Activated CD4-positive, alpha-beta memory T cell treated with anti-CD3 and anti-CD28 coated beads for 36 hours (primary cell): ENCODE data around the gene PLPP2. TPM values are rescaled to one million over a fixed set of nuclear protein-coding genes. Genes with fewer than 3 reads are reported as not detected.
A peak's percentile ranks its signal among the peaks of the same experiment; 100 is the strongest.

Experiments used
- CTCF ChIA-PET: fragments of 350-600 bp; sonication (Branson Sonifier 250); formaldehyde crosslinking; loops from one replicate; lab custom pipeline; 2021; ENCODE audit warnings: antibody characterized with exemption, inconsistent platforms; lab: Charles Lee
- POLR2A ChIA-PET: fragments of 350-600 bp; sonication (Branson Sonifier 250); formaldehyde crosslinking; loops from one replicate; lab custom pipeline; 2021; ENCODE audit warnings: antibody characterized with exemption; lab: Charles Lee
- DNase-seq: peaks from one replicate; pipeline ENCODE4 v3.0.0-alpha.2; 2020
- H3K27ac Mint-ChIP-seq: one replicate; pipeline ENCODE4 v1.8.0; 2021; ENCODE audit warnings: mixed read lengths
- H3K27me3 Mint-ChIP-seq: one replicate; pipeline ENCODE4 v1.8.0; 2021; ENCODE audit warnings: mixed read lengths
- H3K36me3 Mint-ChIP-seq: one replicate; pipeline ENCODE4 v1.8.0; 2021; ENCODE audit warnings: mixed read lengths
- H3K4me1 Mint-ChIP-seq: one replicate; pipeline ENCODE4 v1.8.0; 2021; ENCODE audit warnings: low read depth, mixed read lengths
- H3K4me3 Mint-ChIP-seq: one replicate; pipeline ENCODE4 v1.8.0; 2021; ENCODE audit warnings: mild to moderate bottlenecking, mixed read lengths
- H3K9me3 Mint-ChIP-seq: one replicate; pipeline ENCODE4 v1.8.0; 2021; ENCODE audit warnings: mixed read lengths
- intact Hi-C: fragments of 100-400 bp; cut with micrococcal nuclease; formaldehyde crosslinking; loops from one replicate; pipeline ENCODE4 v1.15.1; 2023
- total RNA-seq, 2 experiments: library from RNA; stranded (reverse); gene quantifications; one replicate each; pipeline ENCODE4 v1.2.3, GENCODE V29; 2021

Gene PLPP2
- total RNA-seq, 2 experiments from 2014 or later, result 0.51 to 0.67 TPM

DNA sequence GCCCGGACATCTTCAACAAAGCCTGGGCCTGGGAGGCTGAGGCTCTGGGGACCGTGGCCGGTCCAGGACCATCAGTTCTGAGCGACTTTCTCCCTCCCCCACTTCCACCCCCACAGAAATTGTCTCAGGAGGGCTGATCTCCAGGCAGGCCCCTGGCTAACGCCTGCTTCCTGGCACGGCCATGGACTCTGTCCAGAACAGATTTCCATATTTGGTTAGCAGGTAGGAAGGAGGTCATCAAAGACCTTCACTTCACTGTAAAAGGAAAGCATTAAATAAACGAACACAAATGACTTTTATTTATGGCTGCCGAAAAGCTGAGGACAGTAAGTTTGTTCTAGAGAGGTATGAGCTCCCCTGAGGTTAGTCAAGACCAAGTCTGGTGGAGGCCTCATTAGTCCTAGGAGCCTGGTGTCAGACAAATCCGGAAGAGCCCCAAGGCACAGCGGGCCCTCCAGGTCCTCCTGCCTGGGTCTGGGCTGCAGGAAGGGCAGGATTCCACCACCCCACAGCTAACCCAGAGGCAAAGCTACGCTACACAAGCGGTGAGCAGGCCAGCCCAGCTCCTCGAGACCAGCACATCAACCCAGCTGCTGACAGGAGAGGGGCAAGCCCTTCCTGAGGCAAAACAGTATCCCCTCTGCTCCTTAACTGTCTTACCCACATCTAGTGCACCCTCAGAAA is 4.6 kb upstream of the PLPP2 start:
- no peak for DNase-seq
- CTCF ChIA-PET, result interaction anchor here (0.6 to 1.2 kb wide), 4 partner anchors 22 to 215 kb away, joined by 3 to 4 read pairs (median 3); no protein-coding TSS in a partner anchor
- Mint-ChIP-seq H3K27ac (no peak overlapping the region), H3K36me3 (no peaks in the 10 kb centered on the region), H3K9me3 (no peaks in the 10 kb centered on the region), H3K27me3 (peaks cover 36% of the 10 kb centered on the region), H3K4me1 (peaks cover 8% of the 10 kb centered on the region), H3K4me3 (no peak overlapping the region)
- POLR2A ChIA-PET, result no interaction called here
- intact Hi-C loops, result no loop called here

DNA sequence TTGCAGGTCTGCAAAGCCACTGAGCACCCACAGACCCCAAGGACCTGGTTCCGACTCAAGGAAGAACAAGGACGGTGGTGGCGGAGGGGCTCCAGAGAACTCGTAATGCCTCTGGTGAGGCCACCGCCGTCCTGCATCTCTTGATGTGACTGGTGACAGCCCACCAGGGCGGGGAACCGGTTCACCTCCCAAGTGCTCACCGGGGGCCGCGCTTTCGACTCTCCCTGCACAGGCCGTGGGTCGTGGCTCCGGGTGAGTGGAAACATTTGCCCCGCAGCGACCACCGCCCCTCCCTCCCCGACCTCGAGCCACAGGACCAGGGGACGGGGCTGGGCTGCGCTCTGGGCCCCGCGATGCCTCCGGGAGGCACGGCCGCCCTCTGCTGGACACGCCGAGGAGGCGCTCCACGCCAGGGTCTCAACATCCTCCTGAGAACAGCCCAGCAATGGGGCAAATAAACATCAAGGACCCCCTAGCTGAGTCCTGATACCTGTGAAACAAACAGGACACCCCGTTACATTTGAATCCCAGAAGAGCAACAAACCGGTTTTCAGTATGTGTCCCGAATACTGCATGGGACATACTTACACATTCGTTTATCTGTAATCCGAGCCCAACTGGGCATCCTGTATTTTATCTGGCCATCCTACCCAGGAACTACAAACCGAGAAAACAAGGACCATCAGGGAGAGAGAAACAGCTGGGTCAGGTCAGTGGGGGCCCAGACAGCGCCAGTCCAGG is 3.9 kb upstream of the PLPP2 start:
- intact Hi-C loops, result no loop called here
- Mint-ChIP-seq H3K36me3 (no peaks in the 10 kb centered on the region), H3K9me3 (no peaks in the 10 kb centered on the region), H3K27me3 (peaks cover 39% of the 10 kb centered on the region), H3K4me1 (peaks cover 12% of the 10 kb centered on the region), H3K4me3 (no peak overlapping the region), H3K27ac (no peak overlapping the region)
- peak; percentile 56 for DNase-seq
- ChIA-PET POLR2A (no interaction called here), CTCF (interaction anchor here (0.8 to 1.2 kb wide), 5 partner anchors 23 to 216 kb away, joined by 3 to 5 read pairs (median 4); no protein-coding TSS in a partner anchor)

DNA sequence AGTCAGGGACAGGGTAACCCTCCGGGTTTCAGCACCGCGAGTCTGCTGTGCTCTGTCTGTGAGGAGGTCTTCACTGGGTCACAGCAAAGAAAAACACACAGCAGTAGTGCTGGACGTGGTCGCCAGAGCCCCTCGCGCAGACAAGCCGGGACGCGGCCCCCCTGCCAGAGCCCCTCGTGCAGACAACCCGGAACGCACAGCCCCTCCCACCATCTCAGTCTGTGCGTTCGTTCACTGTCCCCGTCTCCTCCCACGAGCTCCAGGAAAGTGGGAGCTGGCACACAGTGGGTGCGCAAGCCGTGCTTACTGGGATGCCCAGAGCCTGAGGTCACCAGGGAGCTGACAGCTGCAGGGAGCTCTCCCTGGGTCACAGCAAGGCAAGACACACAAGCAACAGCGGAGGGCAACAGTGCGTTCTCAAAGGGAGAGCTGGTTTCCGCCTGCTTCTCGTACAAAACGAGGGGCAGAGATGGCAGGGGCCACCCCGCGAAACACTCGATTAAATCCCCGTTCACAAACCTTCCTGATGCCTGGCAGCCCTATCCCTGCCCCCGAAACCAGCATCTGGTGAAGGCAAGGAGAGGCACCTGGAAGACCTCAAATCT is 3.2 kb upstream of the PLPP2 start:
- Mint-ChIP-seq H3K27ac (no peak overlapping the region), H3K27me3 (peaks cover 44% of the 10 kb centered on the region), H3K9me3 (no peaks in the 10 kb centered on the region), H3K4me1 (peaks cover 14% of the 10 kb centered on the region), H3K4me3 (no peak overlapping the region), H3K36me3 (no peaks in the 10 kb centered on the region)
- DNase-seq, result no peak
- intact Hi-C loops, result no loop called here
- ChIA-PET POLR2A (no interaction called here), CTCF (interaction anchor here (0.9 to 1.2 kb wide), 4 partner anchors 22 to 216 kb away, joined by 3 to 5 read pairs (median 4); no protein-coding TSS in a partner anchor)

DNA sequence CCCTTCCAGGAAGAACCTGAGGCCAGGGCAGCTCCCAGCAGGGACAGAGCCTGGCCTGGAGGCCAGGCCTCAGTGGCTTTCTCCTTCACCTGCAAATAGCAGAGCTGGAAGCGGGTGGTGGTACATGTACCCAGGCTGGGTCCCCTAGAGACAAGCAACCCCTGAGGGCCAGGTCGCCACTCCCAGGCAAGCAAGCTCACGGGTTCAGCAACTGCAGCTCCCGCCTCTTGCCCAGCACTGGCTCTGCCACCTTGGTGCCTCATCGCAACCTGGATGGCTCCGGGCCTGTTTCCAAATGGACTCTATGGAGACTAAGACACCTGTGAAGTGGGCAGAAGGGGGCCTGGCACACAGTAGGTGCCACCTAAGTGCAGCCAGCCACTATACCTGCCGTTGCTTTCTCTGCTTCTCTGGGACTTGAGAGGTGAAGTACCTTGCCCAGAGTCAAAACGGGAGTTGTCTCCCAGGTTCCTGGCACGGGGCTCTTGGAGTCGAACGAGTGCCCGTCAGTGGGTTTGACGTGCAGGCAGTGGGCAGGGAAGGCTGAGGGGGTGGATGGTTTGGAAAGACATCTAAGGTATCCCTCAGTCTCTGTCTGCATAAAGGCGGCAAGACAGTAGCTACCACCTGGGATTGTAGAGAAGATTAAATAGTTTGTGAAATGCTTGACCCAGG is 2.4 kb upstream of the PLPP2 start:
- POLR2A ChIA-PET, result no interaction called here
- intact Hi-C loops, result no loop called here
- CTCF ChIA-PET, result interaction anchor here (1.1 to 1.2 kb wide), 2 partner anchors 27 to 217 kb away, joined by 3 to 5 read pairs; no protein-coding TSS in a partner anchor
- DNase-seq, result no peak
- Mint-ChIP-seq H3K27me3 (peaks cover 51% of the 10 kb centered on the region), H3K27ac (no peak overlapping the region), H3K36me3 (no peaks in the 10 kb centered on the region), H3K4me3 (no peak overlapping the region), H3K9me3 (no peaks in the 10 kb centered on the region), H3K4me1 (peaks cover 14% of the 10 kb centered on the region)

DNA sequence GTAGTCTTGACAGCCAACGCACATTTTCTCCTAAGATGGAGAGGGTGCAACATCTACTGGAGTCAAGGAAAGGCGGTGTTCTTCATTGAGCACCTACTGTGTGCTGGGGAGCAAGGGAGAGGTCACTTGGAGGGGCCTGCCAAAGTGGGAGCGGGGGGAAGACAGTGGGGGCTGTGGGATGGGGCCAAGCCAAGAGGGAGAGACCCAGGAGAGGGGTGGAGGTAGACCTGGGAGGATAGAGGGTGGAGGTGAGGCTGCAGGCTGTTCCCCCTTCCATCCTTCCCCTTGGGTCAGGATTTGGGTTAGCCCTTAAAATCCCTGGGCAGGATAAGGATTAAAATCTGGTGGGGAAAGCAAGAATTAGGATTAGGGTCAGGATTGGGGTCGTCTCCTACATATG is 1.7 kb upstream of the PLPP2 start:
- no peaks in the 10 kb centered on the region for H3K9me3 Mint-ChIP-seq
- no peak overlapping the region for H3K27ac Mint-ChIP-seq
- peaks cover 55% of the 10 kb centered on the region for H3K27me3 Mint-ChIP-seq
- POLR2A ChIA-PET, result no interaction called here
- no peak for DNase-seq
- H3K4me1 Mint-ChIP-seq, result peaks cover 14% of the 10 kb centered on the region
- CTCF ChIA-PET, result interaction anchor here (0.9 kb wide), 1 partner anchor 9 kb away, joined by 3 read pairs; no protein-coding TSS in a partner anchor
- no peak overlapping the region for H3K4me3 Mint-ChIP-seq
- intact Hi-C loops, result no loop called here
- no peaks in the 10 kb centered on the region for H3K36me3 Mint-ChIP-seq

DNA sequence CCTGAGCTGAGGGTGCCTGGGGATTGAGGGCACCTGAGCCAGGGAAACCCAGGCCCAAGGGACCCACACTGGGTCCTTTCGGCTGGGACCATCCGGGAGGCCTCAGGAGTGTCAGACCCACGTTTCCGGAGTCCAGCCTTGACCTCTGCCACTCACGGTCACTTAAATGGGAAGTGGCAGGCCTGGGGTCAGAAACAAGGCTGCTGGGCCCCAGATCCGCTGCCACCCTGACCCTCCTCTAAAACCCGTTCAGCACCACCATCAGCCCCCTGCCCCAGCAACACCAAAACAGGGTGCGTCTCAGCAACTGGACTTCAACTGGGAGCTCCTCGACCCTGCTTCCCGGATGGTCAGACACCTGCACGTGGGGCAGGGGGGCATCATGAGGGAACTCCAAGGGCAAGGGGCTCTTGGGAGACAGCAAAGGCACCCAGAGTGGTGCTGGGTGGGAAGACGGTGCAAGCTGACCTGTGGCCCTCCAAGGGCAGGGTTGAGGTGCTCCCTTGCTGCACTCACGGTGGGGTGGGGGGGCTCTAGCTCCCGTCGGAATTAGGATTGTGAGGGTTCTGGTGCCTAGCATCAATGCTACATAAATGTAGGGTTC is 1.2 kb upstream of the PLPP2 start:
- Mint-ChIP-seq H3K4me1 (peaks cover 14% of the 10 kb centered on the region), H3K36me3 (no peaks in the 10 kb centered on the region), H3K9me3 (no peaks in the 10 kb centered on the region), H3K27ac (no peak overlapping the region), H3K27me3 (peaks cover 56% of the 10 kb centered on the region), H3K4me3 (no peak overlapping the region)
- DNase-seq, result no peak
- CTCF ChIA-PET, result interaction anchor here (0.9 kb wide), 1 partner anchor 9 kb away, joined by 3 read pairs; no protein-coding TSS in a partner anchor
- POLR2A ChIA-PET, result no interaction called here
- intact Hi-C loops, result no loop called here

DNA sequence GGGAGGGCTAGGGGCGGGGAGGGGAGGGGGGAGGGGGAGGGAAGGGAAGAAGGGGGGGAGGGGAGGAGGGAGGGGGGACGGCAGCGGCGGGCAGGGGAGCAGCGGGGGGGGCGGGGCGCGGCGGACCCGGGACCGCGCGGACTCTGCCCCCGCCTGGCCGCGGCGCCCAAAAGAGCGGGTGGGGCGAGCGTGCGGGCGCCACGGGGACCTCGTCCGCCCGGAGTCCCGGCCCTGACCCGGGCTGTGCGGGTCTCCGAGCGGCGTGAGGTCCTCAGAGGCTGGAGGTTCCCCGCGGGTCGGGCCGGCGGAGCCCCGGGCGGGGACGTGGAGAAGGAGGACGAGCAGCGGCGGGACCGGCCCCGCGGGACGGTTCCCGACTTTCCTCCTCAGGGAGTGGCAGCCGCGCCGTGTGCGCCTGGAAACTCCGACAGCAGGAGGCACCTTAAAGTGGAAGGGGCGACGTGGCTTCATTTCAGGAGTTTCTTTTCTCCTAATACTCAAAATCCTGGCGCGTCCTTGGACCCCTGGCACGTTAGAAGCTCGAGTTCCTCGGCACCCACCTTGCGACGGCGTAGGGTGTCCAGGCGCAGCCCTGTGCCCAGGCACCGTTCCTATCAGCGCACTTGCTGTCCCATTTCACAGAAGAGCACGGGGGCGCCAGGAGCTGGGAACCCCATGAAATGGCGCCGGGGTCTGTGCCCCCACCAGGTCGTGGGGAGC is 518 bp upstream of the PLPP2 start:
- no peak for DNase-seq
- H3K9me3 Mint-ChIP-seq, result no peaks in the 10 kb centered on the region
- H3K4me3 Mint-ChIP-seq, result no peak overlapping the region
- peaks cover 56% of the 10 kb centered on the region for H3K27me3 Mint-ChIP-seq
- H3K4me1 Mint-ChIP-seq, result peaks cover 14% of the 10 kb centered on the region
- H3K36me3 Mint-ChIP-seq, result no peaks in the 10 kb centered on the region
- ChIA-PET CTCF (interaction anchor here (0.9 kb wide), 1 partner anchor 10 kb away, joined by 3 read pairs; no protein-coding TSS in a partner anchor), POLR2A (no interaction called here)
- H3K27ac Mint-ChIP-seq, result no peak overlapping the region
- intact Hi-C loops, result no loop called here

DNA sequence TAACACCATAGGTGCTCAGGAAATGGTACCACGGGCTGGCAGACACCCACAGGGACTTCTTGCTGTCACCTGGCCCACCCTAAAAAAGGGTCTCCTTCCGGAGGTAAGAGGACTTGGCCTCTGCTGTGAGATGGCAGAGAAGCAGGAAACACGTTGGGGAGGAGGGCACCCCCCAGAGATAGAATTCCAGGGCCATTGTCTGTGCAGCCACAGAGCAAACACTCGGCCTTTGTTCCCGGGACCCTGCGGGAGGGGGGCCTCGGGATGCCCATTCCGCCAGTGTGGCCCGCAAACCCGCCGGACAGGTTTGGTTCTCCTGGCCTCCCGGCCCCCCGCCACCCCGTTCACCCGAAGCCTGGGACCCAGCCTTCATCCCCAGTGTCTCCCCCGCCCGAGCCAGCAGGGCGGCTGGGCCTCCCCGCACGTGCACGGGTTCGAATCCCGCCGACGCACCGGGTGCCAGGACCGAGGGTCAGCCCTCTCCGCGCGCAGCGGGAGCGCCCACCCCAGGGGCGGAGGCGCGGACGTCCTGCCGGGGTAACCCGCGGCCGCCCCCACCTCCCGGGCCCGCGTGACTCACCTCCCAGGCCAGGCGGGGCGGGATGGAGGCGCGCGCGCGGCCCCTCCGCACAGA is 714 bp downstream of the PLPP2 start:
- H3K4me3 Mint-ChIP-seq, result no peak overlapping the region

DNA sequence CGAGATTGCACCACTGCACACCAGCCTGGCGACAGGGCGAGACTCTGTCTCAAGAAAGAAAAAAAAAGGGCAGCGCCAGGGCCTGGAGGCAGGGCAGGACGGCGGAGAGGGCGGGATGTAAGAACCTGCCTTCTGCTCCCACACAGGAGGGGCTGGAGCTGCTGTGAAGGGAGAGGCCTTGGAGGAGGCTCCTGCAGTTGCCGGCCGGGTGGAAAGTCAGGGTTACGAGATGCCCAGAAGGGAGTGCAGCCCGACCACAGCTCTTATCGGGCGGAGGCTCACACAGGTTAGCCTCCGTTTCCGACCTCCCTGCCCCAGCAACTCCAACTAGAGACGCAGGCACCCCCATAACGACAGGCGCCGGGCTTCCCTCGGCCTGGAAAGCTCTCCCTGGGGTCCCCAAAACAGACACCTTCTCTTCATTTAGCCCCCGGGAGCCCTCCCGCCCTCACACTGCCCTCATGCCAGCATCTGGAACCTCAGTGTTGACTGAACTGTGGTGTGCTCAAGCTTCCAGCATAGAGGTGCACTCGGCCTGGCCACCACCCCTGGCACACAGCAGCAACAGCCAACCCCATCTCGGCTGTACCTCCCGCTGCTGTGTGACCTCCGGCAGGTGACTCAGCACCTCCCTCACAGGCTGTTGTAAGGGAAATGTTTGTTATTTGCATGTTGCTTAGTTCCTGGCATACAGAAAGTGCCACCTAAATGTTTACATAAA is 1.4 kb downstream of the PLPP2 start:
- Mint-ChIP-seq H3K9me3 (no peaks in the 10 kb centered on the region), H3K36me3 (no peaks in the 10 kb centered on the region), H3K27ac (no peak overlapping the region), H3K27me3 (peaks cover 47% of the 10 kb centered on the region), H3K4me3 (no peak overlapping the region), H3K4me1 (peaks cover 14% of the 10 kb centered on the region)
- ChIA-PET CTCF (interaction anchor here (0.7 to 1.0 kb wide), 2 partner anchors 53 to 220 kb away, joined by 3 to 4 read pairs; no protein-coding TSS in a partner anchor), POLR2A (no interaction called here)
- peak; percentile 64 for DNase-seq
- intact Hi-C loops, result no loop called here

More for the DNA sequence above, 714 bp downstream of the PLPP2 start:
- H3K27me3 Mint-ChIP-seq, result peaks cover 51% of the 10 kb centered on the region
- H3K9me3 Mint-ChIP-seq, result no peaks in the 10 kb centered on the region
- H3K27ac Mint-ChIP-seq, result no peak overlapping the region
- intact Hi-C loops, result no loop called here
- H3K4me1 Mint-ChIP-seq, result peaks cover 14% of the 10 kb centered on the region
- ChIA-PET POLR2A (no interaction called here), CTCF (interaction anchor here (0.7 to 1.0 kb wide), 2 partner anchors 52 to 220 kb away, joined by 3 to 4 read pairs; no protein-coding TSS in a partner anchor)
- H3K36me3 Mint-ChIP-seq, result no peaks in the 10 kb centered on the region
- peak; percentile 39 for DNase-seq

DNA sequence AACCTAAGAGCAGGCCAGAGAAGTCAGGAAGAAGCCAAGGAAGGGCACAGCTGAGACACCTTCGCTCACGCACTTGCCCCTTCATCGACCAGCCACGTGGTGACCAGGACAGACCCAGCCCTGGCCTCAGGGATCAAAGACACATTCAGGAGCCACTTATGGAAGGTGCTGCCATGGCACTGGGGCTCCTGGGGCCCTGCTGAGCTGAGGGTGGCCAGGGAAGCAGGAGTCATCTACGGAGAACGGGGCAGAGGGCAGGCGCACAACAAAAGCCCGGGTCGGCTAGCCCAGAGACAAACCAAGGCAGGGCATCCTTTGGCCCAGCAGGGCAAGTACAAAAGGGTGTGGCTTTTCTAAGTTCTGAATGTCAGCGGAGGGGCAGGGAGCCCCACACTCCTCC is 2.3 kb downstream of the PLPP2 start:
- Mint-ChIP-seq H3K4me3 (no peak overlapping the region), H3K27me3 (peaks cover 41% of the 10 kb centered on the region), H3K9me3 (no peaks in the 10 kb centered on the region), H3K36me3 (no peaks in the 10 kb centered on the region), H3K4me1 (peaks cover 7% of the 10 kb centered on the region), H3K27ac (no peak overlapping the region)
- DNase-seq, result no peak
- intact Hi-C loops, result no loop called here
- CTCF ChIA-PET, result no interaction called here
- POLR2A ChIA-PET, result no interaction called here
